HepG2 (cell line): ENCODE data around the gene PRRT2.

Experiments
- CTCF ChIP-seq: sonication (generic); formaldehyde crosslinking; IDR thresholded peaks from 2 replicates; pipeline ENCODE4 v1.5.0; 2020; ENCODE audit warnings: mild to moderate bottlenecking, missing genetic modification reagents, moderate library complexity
- EHMT2 ChIP-seq: fragments of 200-600 bp; sonication (generic); IDR thresholded peaks from 2 replicates; pipeline ENCODE4 v1.7.0; 2017; ENCODE audit warnings: antibody characterized with exemption, low read depth, low read length, borderline replicate concordance
- HES4 ChIP-seq: sonication (generic); formaldehyde crosslinking; IDR thresholded peaks from 2 replicates; pipeline ENCODE4 v1.9.0; 2021; ENCODE audit warnings: mild to moderate bottlenecking, missing genetic modification reagents, borderline replicate concordance
- JUND ChIP-seq: sonication (generic); formaldehyde crosslinking; IDR thresholded peaks from 2 replicates; pipeline ENCODE4 v1.8.0; 2022; ENCODE audit warnings: mild to moderate bottlenecking, missing genetic modification reagents
- NFIC ChIP-seq: IDR thresholded peaks from 2 replicates; pipeline ENCODE4 v1.6.1; 2012; ENCODE audit warnings: mild to moderate bottlenecking, low read length, inconsistent platforms
- NR3C1 ChIP-seq: sonication (generic); formaldehyde crosslinking; IDR thresholded peaks from 2 replicates; pipeline ENCODE4 v1.4.0; 2020; ENCODE audit warnings: missing genetic modification reagents
- PHF21A ChIP-seq: sonication (generic); formaldehyde crosslinking; IDR thresholded peaks from 2 replicates; pipeline ENCODE4 v1.5.0; 2020; ENCODE audit warnings: mild to moderate bottlenecking, missing genetic modification reagents
- POLR2A ChIP-seq, 2 experiments: IDR thresholded peaks; 2 replicates each; pipeline ENCODE4 v1.6.1; 2011; ENCODE audit warnings: low read depth in 2 of 2, low read length in 2 of 2, mild to moderate bottlenecking in 1 of 2, moderate library complexity in 1 of 2; ENCODE audit not compliant: insufficient read depth in 1 of 2
- YY1 ChIP-seq: IDR thresholded peaks from 2 replicates; pipeline ENCODE4 v1.6.1; 2011; ENCODE audit warnings: low read length, low read depth, moderate library complexity, mild to moderate bottlenecking; ENCODE audit not compliant: insufficient read depth, insufficient replicate concordance
- ZBTB40 ChIP-seq, 2 experiments: fragments of 450-650 bp in 1 of 2; sonication (generic) in 1 of 2; formaldehyde crosslinking in 1 of 2; IDR thresholded peaks; 2 replicates each; pipeline versions ENCODE4 v1.6.1 to v1.8.0; 2016 to 2022; ENCODE audit warnings: antibody characterized with exemption in 1 of 2, mild to moderate bottlenecking in 1 of 2, missing genetic modification reagents in 1 of 2
- ZNF549 ChIP-seq: sonication (generic); formaldehyde crosslinking; IDR thresholded peaks from 2 replicates; pipeline ENCODE4 v1.5.0; 2020; ENCODE audit warnings: missing genetic modification reagents

GRCh38 chr16:29814592-29814991 lies 2.6 kb downstream of the PRRT2 start:
- no peak for TF ChIP-seq NFIC
- no peak for TF ChIP-seq NR3C1
- TF ChIP-seq HES4 (CRISPR knock-in tag): no peak
- no peak for TF ChIP-seq POLR2A (IDR thresholded peaks at IDR 0.05; ENCODE audit: insufficient read depth in 1 of 2, low read depth in 2 of 2, low read length in 2 of 2)
- TF ChIP-seq ZNF549 (CRISPR knock-in tag): no peak
- no peak for TF ChIP-seq PHF21A (CRISPR knock-in tag)
- no peak for TF ChIP-seq EHMT2
- no peak for TF ChIP-seq YY1
- TF ChIP-seq JUND (CRISPR knock-in tag): no peak
- TF ChIP-seq CTCF (CRISPR knock-in tag): no peak
- no peak for TF ChIP-seq ZBTB40 (IDR thresholded peaks at IDR 0.05)
- TF ChIP-seq ZBTB40 (CRISPR knock-in tag; IDR thresholded peaks at IDR 0.05): no peak
